Trophoblast cell (in vitro differentiated cells and primary cell): ENCODE measurements around the gene GCH1.

Source experiments
- DNase-seq, 2 donors: peaks; one replicate each; pipeline ENCODE4 v3.0.0-alpha.2; 2016
- H2AFZ ChIP-seq: 2 replicates; pipeline ENCODE4 v1.6.1; 2013; ENCODE audit warnings: low read length, moderate library complexity, mild to moderate bottlenecking; ENCODE audit not compliant: insufficient read depth, poor library complexity
- H2AK5ac ChIP-seq: 2 replicates; pipeline ENCODE4 v1.6.1; 2013; ENCODE audit warnings: mild to moderate bottlenecking, low read length
- H2BK120ac ChIP-seq: 2 replicates; pipeline ENCODE4 v1.6.1; 2013; ENCODE audit warnings: low read length, mild to moderate bottlenecking, moderate library complexity; ENCODE audit not compliant: insufficient read depth, poor library complexity
- H2BK12ac ChIP-seq: 2 replicates; pipeline ENCODE4 v1.6.1; 2013; ENCODE audit warnings: mild to moderate bottlenecking, low read length, moderate library complexity
- H2BK5ac ChIP-seq: 2 replicates; pipeline ENCODE4 v1.6.1; 2013; ENCODE audit warnings: low read length, low read depth, moderate library complexity, mild to moderate bottlenecking; ENCODE audit not compliant: poor library complexity
- H3K14ac ChIP-seq: 2 replicates; pipeline ENCODE4 v1.6.1; 2013; ENCODE audit warnings: mild to moderate bottlenecking, low read length
- H3K18ac ChIP-seq: 2 replicates; pipeline ENCODE4 v1.6.1; 2013; ENCODE audit warnings: mild to moderate bottlenecking, low read length
- H3K23ac ChIP-seq: 2 replicates; pipeline ENCODE4 v1.6.1; 2013; ENCODE audit warnings: low read length
- H3K27ac ChIP-seq: 2 replicates; pipeline ENCODE4 v1.5.1; 2013; ENCODE audit warnings: low read depth, mild to moderate bottlenecking, inconsistent platforms, low read length, moderate library complexity
- H3K27me3 ChIP-seq: 2 replicates; pipeline ENCODE4 v1.6.1; 2013; ENCODE audit warnings: inconsistent platforms, mild to moderate bottlenecking, low read length, moderate library complexity; ENCODE audit not compliant: insufficient read depth
- H3K36me3 ChIP-seq, 2 experiments: 1 replicate in 1 of 2; 2 replicates in 1 of 2; pipeline ENCODE4 v1.6.1; 2013; ENCODE audit warnings: low read length in 2 of 2, mild to moderate bottlenecking in 2 of 2, moderate library complexity in 1 of 2; ENCODE audit not compliant: insufficient read depth in 2 of 2, control insufficient read depth in 1 of 2
- H3K4ac ChIP-seq: 2 replicates; pipeline ENCODE4 v1.6.1; 2013; ENCODE audit warnings: low read depth, mild to moderate bottlenecking, low read length, moderate library complexity
- H3K4me1 ChIP-seq, 2 experiments: 1 replicate in 1 of 2; 2 replicates in 1 of 2; pipeline ENCODE4 v1.6.1; 2013; ENCODE audit warnings: low read length in 2 of 2, mild to moderate bottlenecking in 2 of 2, moderate library complexity in 1 of 2; ENCODE audit not compliant: insufficient read depth in 2 of 2, control insufficient read depth in 1 of 2
- H3K4me2 ChIP-seq: 2 replicates; pipeline ENCODE4 v1.6.1; 2013; ENCODE audit warnings: inconsistent platforms, mild to moderate bottlenecking, low read length, moderate library complexity
- H3K4me3 ChIP-seq: 2 replicates; pipeline ENCODE4 v1.5.1; 2013; ENCODE audit warnings: mild to moderate bottlenecking, low read depth, low read length, inconsistent platforms
- H3K79me1 ChIP-seq: one replicate; pipeline ENCODE4 v1.6.1; 2013; ENCODE audit warnings: low read length
- H3K79me2 ChIP-seq: 2 replicates; pipeline ENCODE4 v1.6.1; 2013; ENCODE audit warnings: low read length, mild to moderate bottlenecking; ENCODE audit not compliant: control insufficient read depth, insufficient read depth, poor library complexity
- H3K9ac ChIP-seq: 2 replicates; pipeline ENCODE4 v1.6.1; 2013; ENCODE audit warnings: mild to moderate bottlenecking, low read length
- H3K9me3 ChIP-seq: 2 replicates; pipeline ENCODE4 v1.6.1; 2013; ENCODE audit warnings: low read depth, mild to moderate bottlenecking, control low read depth, inconsistent platforms, low read length; ENCODE audit not compliant: insufficient read depth
- H4K12ac ChIP-seq: 2 replicates; pipeline ENCODE4 v1.6.1; 2013; ENCODE audit warnings: low read depth, mild to moderate bottlenecking, low read length, moderate library complexity
- H4K8ac ChIP-seq: 2 replicates; pipeline ENCODE4 v1.6.1; 2013; ENCODE audit warnings: low read depth, mild to moderate bottlenecking, low read length, moderate library complexity
- H4K91ac ChIP-seq: one replicate; pipeline ENCODE4 v1.6.1; 2013; ENCODE audit warnings: low read depth, mild to moderate bottlenecking, low read length, moderate library complexity
- WGBS: extraction: QIAGEN DNeasy Blood & Tissue Kit; methylation state at CpG from one replicate; pipeline ENCODE4 v1.1.7; 2013; ENCODE audit warnings: missing lambda C conversion rate; ENCODE audit not compliant: insufficient read length, insufficient coverage; ENCODE audit errors: extremely low coverage; 5-methylcytosine and 5-hydroxymethylcytosine counted together

GCH1 gene

DNA sequence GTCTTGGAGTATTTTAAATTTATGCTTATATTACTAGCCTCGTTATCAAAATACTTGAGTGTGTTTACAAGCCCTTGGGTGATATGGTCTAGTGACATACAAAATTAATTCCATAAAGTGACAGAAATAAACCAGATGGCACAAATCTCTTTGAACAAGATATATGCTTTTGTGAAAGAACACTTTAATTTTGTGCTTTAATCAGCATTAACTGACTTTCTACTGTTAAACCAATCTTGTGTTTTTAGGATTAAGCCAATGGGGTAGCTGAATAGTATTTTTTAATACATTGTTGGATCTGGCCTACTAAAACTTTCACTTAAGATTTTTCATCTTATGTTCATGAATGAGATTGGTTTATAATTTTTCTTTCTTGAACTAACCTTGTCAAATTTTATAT lies 30.4 kb upstream of the GCH1 start:
- Histone ChIP-seq H3K36me3 (peaks cover 0 to under 1% of the 10 kb centered on the region in 2 experiments), H3K79me1 (no peaks in the 10 kb centered on the region), H3K4me3 (no peak overlapping the region), H2AK5ac (no peak overlapping the region), H4K91ac (no peak overlapping the region), H3K23ac (no peak overlapping the region), H4K8ac (no peak overlapping the region), H3K9me3 (no peaks in the 10 kb centered on the region), H2BK12ac (no peak overlapping the region), H3K4me2 (no peak overlapping the region), H3K18ac (no peak overlapping the region), H3K79me2 (no peaks in the 10 kb centered on the region), H3K14ac (no peak overlapping the region), H3K4me1 (no peaks in the 10 kb centered on the region), H3K27ac (no peak overlapping the region), H3K4ac (no peak overlapping the region), H2BK5ac (no peak overlapping the region), H4K12ac (no peak overlapping the region), H3K27me3 (no peaks in the 10 kb centered on the region), H3K9ac (no peak overlapping the region), H2AFZ (no peak overlapping the region), H2BK120ac (no peak overlapping the region)
- DNase-seq = no peak
- no CpG with 5 or more reads among the region's 1 CpG for WGBS

DNA sequence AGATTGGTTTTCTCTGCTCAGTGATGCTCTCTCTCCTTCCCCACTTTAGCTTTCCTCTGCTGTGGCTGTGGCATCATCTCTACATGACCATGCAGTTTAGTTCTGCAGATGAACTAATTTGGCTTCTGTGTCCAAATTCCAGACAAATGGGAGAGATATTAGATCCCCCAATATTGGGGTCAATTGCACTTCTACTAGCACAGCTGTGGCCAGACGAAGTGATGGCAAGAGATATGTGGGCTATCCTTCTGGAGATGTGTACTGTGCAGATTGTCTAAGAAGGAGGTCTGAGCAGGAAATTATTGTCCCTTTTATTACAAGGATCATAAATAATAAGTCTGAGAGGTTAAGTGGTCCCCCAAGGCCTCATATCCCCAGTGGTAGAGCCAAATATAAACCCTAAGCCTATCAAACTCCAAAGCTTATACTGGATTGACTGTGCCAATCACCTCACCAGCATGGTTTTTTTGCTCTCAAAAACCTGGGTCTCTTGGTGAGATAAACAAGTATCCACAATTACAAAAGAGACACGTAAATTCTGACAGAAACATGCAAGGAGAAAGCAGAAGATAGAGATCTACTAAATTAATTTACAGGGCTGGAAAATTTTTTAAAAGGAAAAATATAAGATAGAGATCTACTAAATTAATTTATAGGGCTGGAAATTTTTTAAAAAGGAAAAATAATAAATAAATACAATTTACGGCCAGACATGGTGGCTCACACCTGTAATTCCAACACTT lies 29.1 kb upstream of the GCH1 start:
- Histone ChIP-seq H4K8ac (no peak overlapping the region), H3K79me2 (no peaks in the 10 kb centered on the region), H2BK5ac (no peak overlapping the region), H3K27ac (no peak overlapping the region), H3K23ac (no peak overlapping the region), H3K27me3 (no peaks in the 10 kb centered on the region), H2AFZ (no peak overlapping the region), H2BK12ac (no peak overlapping the region), H3K79me1 (no peaks in the 10 kb centered on the region), H4K91ac (no peak overlapping the region), H3K9ac (no peak overlapping the region), H3K4me1 (no peaks in the 10 kb centered on the region), H3K14ac (no peak overlapping the region), H3K4me2 (no peak overlapping the region), H3K4me3 (no peak overlapping the region), H3K36me3 (no peaks in the 10 kb centered on the region), H3K18ac (no peak overlapping the region), H3K4ac (no peak overlapping the region), H3K9me3 (no peaks in the 10 kb centered on the region), H2AK5ac (no peak overlapping the region), H4K12ac (no peak overlapping the region), H2BK120ac (no peak overlapping the region)
- no CpG with 5 or more reads among the region's 3 CpGs for WGBS
- no peak for DNase-seq

DNA sequence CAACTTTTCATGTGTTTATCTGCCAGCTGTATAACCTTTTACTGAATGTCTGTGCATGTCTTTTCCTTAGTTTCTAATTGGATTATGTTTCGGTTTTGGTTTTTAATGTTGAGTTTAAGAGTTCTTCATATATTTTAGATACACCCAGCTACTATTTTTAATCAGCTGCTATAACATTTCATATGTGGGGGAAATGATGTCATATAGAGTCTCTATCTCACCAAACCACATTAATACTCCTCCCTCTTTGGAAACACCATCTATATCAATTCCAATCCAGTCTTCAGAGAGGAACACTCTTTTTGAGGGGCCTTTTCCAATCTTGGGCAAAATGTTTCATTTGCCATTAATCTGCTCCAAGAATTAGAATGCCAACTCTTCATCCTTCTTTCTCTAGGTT lies 28.5 kb upstream of the GCH1 start:
- Histone ChIP-seq H4K12ac (no peak overlapping the region), H3K79me1 (no peaks in the 10 kb centered on the region), H3K18ac (no peak overlapping the region), H2AFZ (no peak overlapping the region), H2AK5ac (no peak overlapping the region), H3K14ac (no peak overlapping the region), H2BK12ac (no peak overlapping the region), H3K9me3 (no peaks in the 10 kb centered on the region), H3K9ac (no peak overlapping the region), H3K4ac (no peak overlapping the region), H3K4me3 (no peak overlapping the region), H3K27ac (no peak overlapping the region), H4K91ac (no peak overlapping the region), H2BK5ac (no peak overlapping the region), H3K4me2 (no peak overlapping the region), H3K36me3 (no peaks in the 10 kb centered on the region), H3K23ac (no peak overlapping the region), H3K79me2 (no peaks in the 10 kb centered on the region), H4K8ac (no peak overlapping the region), H3K4me1 (no peaks in the 10 kb centered on the region), H2BK120ac (no peak overlapping the region), H3K27me3 (no peaks in the 10 kb centered on the region)
- WGBS = no CpG with 5 or more reads among the region's 1 CpG
- DNase-seq = no peak

DNA sequence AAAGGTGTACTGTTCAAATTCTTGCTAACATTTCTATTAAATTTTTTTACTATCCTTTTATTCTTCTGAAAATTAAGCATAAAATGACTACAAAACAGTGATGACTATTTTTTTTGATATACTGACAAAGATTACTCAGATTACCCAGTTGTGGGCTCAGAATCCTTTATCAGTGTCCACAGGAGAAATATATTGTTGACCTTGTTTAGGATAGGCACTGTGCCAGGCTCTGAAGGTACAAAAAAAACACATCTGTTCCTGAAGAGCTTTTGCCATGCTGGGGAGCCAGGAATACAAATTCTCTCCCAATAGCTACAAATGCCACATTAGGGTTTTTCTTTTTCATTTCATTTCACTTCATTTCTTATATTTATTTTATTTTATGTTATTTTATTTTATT lies 26.9 kb upstream of the GCH1 start:
- Histone ChIP-seq H3K14ac (no peak overlapping the region), H3K23ac (no peak overlapping the region), H3K4ac (no peak overlapping the region), H4K12ac (no peak overlapping the region), H3K79me2 (no peaks in the 10 kb centered on the region), H4K91ac (no peak overlapping the region), H2AFZ (no peak overlapping the region), H3K4me2 (no peak overlapping the region), H3K27me3 (no peaks in the 10 kb centered on the region), H3K27ac (no peak overlapping the region), H3K36me3 (no peaks in the 10 kb centered on the region), H3K9me3 (no peaks in the 10 kb centered on the region), H4K8ac (no peak overlapping the region), H2BK12ac (no peak overlapping the region), H2BK5ac (no peak overlapping the region), H3K4me1 (no peaks in the 10 kb centered on the region), H3K79me1 (no peaks in the 10 kb centered on the region), H3K9ac (no peak overlapping the region), H3K18ac (no peak overlapping the region), H2AK5ac (no peak overlapping the region), H2BK120ac (no peak overlapping the region), H3K4me3 (no peak overlapping the region)
- no peak for DNase-seq
